ENCODE results near the gene STRIP2. TPM values are rescaled to one million over a fixed set of nuclear protein-coding genes. Genes with fewer than 3 reads are reported as not detected.
"Not testable (repeated sequence)": the region's sequence is repeated elsewhere in the genome, so short reads cannot be mapped to it uniquely, and the experiment has no call there.

STRIP2 gene
- total RNA-seq, 1 experiment from 2014 or later = 10.8 TPM

GRCh38 chr7:129443612-129444011, 9.4 kb downstream of the STRIP2 start (continued):
- TF ChIP-seq CTCF (IDR thresholded peaks at IDR 0.05 in 2 of 3, conservative IDR thresholded peaks at IDR 0.05 in 1 of 3; ENCODE audit: borderline replicate concordance in 1 of 3, insufficient read depth in 1 of 3, low read depth in 2 of 3, low read length in 2 of 3) (no peak), ZNF274 (IDR thresholded peaks at IDR 0.05; ENCODE audit: low read depth, low read length) (no peak), RAD21 (IDR thresholded peaks at IDR 0.05; ENCODE audit: low read depth) (no peak), YY1 (IDR thresholded peaks at IDR 0.05; ENCODE audit: extremely low read depth, insufficient replicate concordance, low read depth, low read length) (no peak), CEBPB (IDR thresholded peaks at IDR 0.05; ENCODE audit: low read depth) (no peak), ZFX (IDR thresholded peaks at IDR 0.05) (no peak), ELF1 (IDR thresholded peaks at IDR 0.05; ENCODE audit: borderline replicate concordance, low read depth) (no peak)
- TF ChIP-seq, protein P1, sequence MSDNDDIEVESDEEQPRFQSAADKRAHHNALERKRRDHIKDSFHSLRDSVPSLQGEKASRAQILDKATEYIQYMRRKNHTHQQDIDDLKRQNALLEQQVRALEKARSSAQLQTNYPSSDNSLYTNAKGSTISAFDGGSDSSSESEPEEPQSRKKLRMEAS (IDR thresholded peaks at IDR 0.05) = no peak

DNA sequence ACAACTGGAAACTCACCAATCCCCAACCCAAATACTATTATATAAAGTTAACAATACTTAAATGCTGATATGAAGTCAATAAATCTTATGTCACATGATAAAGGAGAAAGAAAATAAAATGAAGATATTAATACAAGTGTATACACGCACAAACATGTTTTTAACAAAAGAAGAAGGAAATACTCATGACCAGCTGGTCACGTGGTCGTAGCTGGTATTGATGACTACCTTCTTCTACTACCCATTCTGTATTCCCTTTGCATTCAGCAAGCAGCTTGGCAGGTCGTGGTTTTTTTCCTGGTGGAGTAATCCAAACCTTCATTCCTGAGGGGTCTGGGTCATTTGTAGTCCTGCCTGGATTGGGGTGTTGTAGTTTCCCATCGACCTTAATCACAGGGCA, 10.5 kb downstream of the STRIP2 start:
- intact Hi-C loops (cut with micrococcal nuclease); H3K9ac ChIP-seq (ENCODE audit: low read length); ATAC-seq; DNase-seq (ENCODE audit: low read depth, low spot score); H2AFZ ChIP-seq (ENCODE audit: low read depth, low read length, poor library complexity, severe bottlenecking); H3K27me3 ChIP-seq (ENCODE audit: insufficient read depth, low read length); CTCF ChIA-PET; H3K79me2 ChIP-seq (ENCODE audit: insufficient read depth, low read length); H3K9me3 ChIP-seq (ENCODE audit: control insufficient read depth in 1 of 2, insufficient read depth in 1 of 2, low read depth in 1 of 2, low read length in 2 of 2); H3K4me1 ChIP-seq (ENCODE audit: control insufficient read depth in 1 of 2, insufficient read depth in 2 of 2, low read length in 2 of 2); H4K20me1 ChIP-seq (ENCODE audit: insufficient read depth); H3K36me3 ChIP-seq (ENCODE audit: control insufficient read depth in 1 of 2, insufficient read depth in 2 of 2, low read length in 2 of 2); H3K4me2 ChIP-seq (ENCODE audit: low read length); BruUV-seq (replicated peaks); RAD21 ChIA-PET (ENCODE audit: low non-redundant PET in 1 of 2, low total read pairs in 2 of 2, uncharacterized antibody in 2 of 2, unreplicated experiment in 2 of 2); H3K4me3 ChIP-seq (replicated peaks in 1 of 2; ENCODE audit: low read depth in 1 of 2, low read length in 2 of 2); H3K9me2 ChIP-seq (ENCODE audit: insufficient read depth); H3K27ac ChIP-seq (ENCODE audit: low read depth, low read length); POLR2A ChIA-PET: not testable (repeated sequence)

- intact Hi-C loops (cut with micrococcal nuclease); H3K36me3 ChIP-seq (ENCODE audit: control insufficient read depth in 1 of 2, insufficient read depth in 2 of 2, low read length in 2 of 2); H3K27ac ChIP-seq (ENCODE audit: low read depth, low read length); CTCF ChIA-PET; H3K9me2 ChIP-seq (ENCODE audit: insufficient read depth); BruUV-seq (replicated peaks); H3K9ac ChIP-seq (ENCODE audit: low read length); H3K27me3 ChIP-seq (ENCODE audit: insufficient read depth, low read length); H3K4me2 ChIP-seq (ENCODE audit: low read length); H2AFZ ChIP-seq (ENCODE audit: low read depth, low read length, poor library complexity, severe bottlenecking); DNase-seq (ENCODE audit: low read depth, low spot score); H3K4me3 ChIP-seq (replicated peaks in 1 of 2; ENCODE audit: low read depth in 1 of 2, low read length in 2 of 2); POLR2A ChIA-PET; H3K4me1 ChIP-seq (ENCODE audit: control insufficient read depth in 1 of 2, insufficient read depth in 2 of 2, low read length in 2 of 2); ATAC-seq; RAD21 ChIA-PET (ENCODE audit: low non-redundant PET in 1 of 2, low total read pairs in 2 of 2, uncharacterized antibody in 2 of 2, unreplicated experiment in 2 of 2); H4K20me1 ChIP-seq (ENCODE audit: insufficient read depth); H3K9me3 ChIP-seq (ENCODE audit: control insufficient read depth in 1 of 2, insufficient read depth in 1 of 2, low read depth in 1 of 2, low read length in 2 of 2); H3K79me2 ChIP-seq (ENCODE audit: insufficient read depth, low read length): not testable (repeated sequence)
These were observed 12.7 kb downstream of the STRIP2 start for GRCh38 chr7:129446925-129447324.

DNA sequence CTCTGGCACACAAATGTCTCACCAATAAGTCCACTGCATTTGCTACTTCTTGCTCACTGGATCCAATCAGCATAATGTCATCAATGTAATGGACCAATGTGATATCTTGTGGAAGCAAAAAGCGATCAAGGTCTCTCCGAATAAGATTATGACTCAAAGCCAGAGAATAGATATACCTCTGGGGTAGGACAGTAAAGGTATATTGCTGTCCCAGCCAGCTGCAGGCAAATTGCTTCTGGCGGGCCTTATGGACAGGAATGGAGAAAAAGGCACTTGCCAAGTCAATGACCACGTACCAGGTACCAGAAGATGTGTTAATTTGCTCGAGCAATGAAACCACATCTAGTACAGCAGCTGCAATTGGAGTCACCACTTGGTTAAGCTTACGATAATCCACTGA, 13.2 kb downstream of the STRIP2 start:
- RAD21 ChIA-PET (ENCODE audit: low non-redundant PET in 1 of 2, low total read pairs in 2 of 2, uncharacterized antibody in 2 of 2, unreplicated experiment in 2 of 2); BruUV-seq (replicated peaks); H3K4me1 ChIP-seq (ENCODE audit: control insufficient read depth in 1 of 2, insufficient read depth in 2 of 2, low read length in 2 of 2); H3K9ac ChIP-seq (ENCODE audit: low read length); H3K27me3 ChIP-seq (ENCODE audit: insufficient read depth, low read length); H2AFZ ChIP-seq (ENCODE audit: low read depth, low read length, poor library complexity, severe bottlenecking); ATAC-seq; H3K9me2 ChIP-seq (ENCODE audit: insufficient read depth); POLR2A ChIA-PET; H3K36me3 ChIP-seq (ENCODE audit: control insufficient read depth in 1 of 2, insufficient read depth in 2 of 2, low read length in 2 of 2); H3K9me3 ChIP-seq (ENCODE audit: control insufficient read depth in 1 of 2, insufficient read depth in 1 of 2, low read depth in 1 of 2, low read length in 2 of 2); H3K79me2 ChIP-seq (ENCODE audit: insufficient read depth, low read length); CTCF ChIA-PET; H4K20me1 ChIP-seq (ENCODE audit: insufficient read depth); H3K4me2 ChIP-seq (ENCODE audit: low read length); H3K4me3 ChIP-seq (replicated peaks in 1 of 2; ENCODE audit: low read depth in 1 of 2, low read length in 2 of 2); DNase-seq (ENCODE audit: low read depth, low spot score); H3K27ac ChIP-seq (ENCODE audit: low read depth, low read length); intact Hi-C loops (cut with micrococcal nuclease): not testable (repeated sequence)
